Measurements from ENCODE around the gene DES.

DES gene

GRCh38 chr2:219465659-219466561 lies 47.7 kb downstream of the DES start:
- no peaks in the 10 kb centered on the region for H3K36me3 ChIP-seq (ENCODE audit: insufficient read depth, low read length)
- TF ChIP-seq FOXP2 (optimal IDR thresholded peaks at IDR 0.05; ENCODE audit: control extremely low read depth, extremely low read length, insufficient read depth) = no peak
- no peak for TF ChIP-seq POLR2AphosphoS5 (IDR thresholded peaks at IDR 0.05; ENCODE audit: borderline replicate concordance, low read depth, low read length)
- no peak for TF ChIP-seq EZH2 (IDR thresholded peaks at IDR 0.05)
- H3K27ac ChIP-seq = no peak overlapping the region
- no peak overlapping the region for H3K9ac ChIP-seq (ENCODE audit: insufficient read length)
- H3K9me3 ChIP-seq (ENCODE audit: low read depth, low read length) = no peaks in the 10 kb centered on the region
- DNase-seq (ENCODE audit: low read depth, low spot score) = no peak
- no peak overlapping the region for H3K4me3 ChIP-seq

DNA sequence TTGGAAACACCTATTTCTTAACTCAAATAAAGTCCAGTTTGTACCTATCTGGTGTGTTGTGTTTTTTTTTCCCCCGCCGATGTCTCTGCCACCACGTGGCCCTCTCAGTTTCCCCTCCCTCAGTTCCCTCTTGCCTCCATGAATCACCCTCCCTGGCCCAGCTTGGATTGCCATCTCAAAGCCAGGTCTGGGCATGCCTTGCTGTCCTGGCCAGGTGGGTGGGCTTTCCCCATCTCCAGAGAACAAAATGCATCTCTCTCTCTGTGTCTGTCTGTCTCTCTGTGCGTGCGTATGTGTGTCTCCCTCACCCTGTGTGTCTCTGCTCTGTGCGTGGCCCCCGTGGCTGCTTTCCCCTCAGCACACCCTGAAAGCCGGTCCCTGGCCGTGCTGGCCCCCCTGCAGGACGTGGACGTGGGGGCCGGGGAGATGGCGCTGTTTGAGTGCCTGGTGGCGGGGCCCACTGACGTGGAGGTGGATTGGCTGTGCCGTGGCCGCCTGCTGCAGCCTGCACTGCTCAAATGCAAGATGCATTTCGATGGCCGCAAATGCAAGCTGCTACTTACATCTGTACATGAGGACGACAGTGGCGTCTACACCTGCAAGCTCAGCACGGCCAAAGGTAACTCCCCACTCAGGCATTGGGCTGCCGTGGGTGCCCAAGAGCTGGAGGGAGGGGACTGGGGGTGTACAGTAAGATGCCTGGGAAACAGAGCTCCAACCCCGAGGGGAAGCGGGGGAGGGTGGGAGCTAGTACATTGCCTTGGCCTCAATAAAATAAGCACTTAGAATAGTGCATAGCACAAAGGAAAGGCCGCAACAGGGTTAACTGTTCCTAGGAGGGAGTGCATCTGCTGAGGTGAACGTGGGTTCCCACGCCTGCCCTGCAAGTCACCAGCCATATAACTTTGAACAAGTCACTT lies 48.9 kb downstream of the DES start:
- DNase-seq (ENCODE audit: low read depth, low spot score) = no peak
- no peaks in the 10 kb centered on the region for H3K36me3 ChIP-seq (ENCODE audit: insufficient read depth, low read length)
- H3K9me3 ChIP-seq (ENCODE audit: low read depth, low read length) = no peaks in the 10 kb centered on the region
- no peak overlapping the region for H3K9ac ChIP-seq (ENCODE audit: insufficient read length)
- TF ChIP-seq POLR2AphosphoS5 (IDR thresholded peaks at IDR 0.05; ENCODE audit: borderline replicate concordance, low read depth, low read length) (no peak), EZH2 (IDR thresholded peaks at IDR 0.05) (no peak), FOXP2 (optimal IDR thresholded peaks at IDR 0.05; ENCODE audit: control extremely low read depth, extremely low read length, insufficient read depth) (no peak)
- no peak overlapping the region for H3K4me3 ChIP-seq
- H3K27ac ChIP-seq = no peak overlapping the region

GRCh38 chr2:219467736-219468075 lies 49.5 kb downstream of the DES start:
- H3K36me3 ChIP-seq (ENCODE audit: insufficient read depth, low read length) = no peaks in the 10 kb centered on the region
- TF ChIP-seq FOXP2 (optimal IDR thresholded peaks at IDR 0.05; ENCODE audit: control extremely low read depth, extremely low read length, insufficient read depth) = no peak
- TF ChIP-seq EZH2 (IDR thresholded peaks at IDR 0.05) = no peak
- TF ChIP-seq POLR2AphosphoS5 (IDR thresholded peaks at IDR 0.05; ENCODE audit: borderline replicate concordance, low read depth, low read length) = no peak
- DNase-seq (ENCODE audit: low read depth, low spot score) = no peak

DNA sequence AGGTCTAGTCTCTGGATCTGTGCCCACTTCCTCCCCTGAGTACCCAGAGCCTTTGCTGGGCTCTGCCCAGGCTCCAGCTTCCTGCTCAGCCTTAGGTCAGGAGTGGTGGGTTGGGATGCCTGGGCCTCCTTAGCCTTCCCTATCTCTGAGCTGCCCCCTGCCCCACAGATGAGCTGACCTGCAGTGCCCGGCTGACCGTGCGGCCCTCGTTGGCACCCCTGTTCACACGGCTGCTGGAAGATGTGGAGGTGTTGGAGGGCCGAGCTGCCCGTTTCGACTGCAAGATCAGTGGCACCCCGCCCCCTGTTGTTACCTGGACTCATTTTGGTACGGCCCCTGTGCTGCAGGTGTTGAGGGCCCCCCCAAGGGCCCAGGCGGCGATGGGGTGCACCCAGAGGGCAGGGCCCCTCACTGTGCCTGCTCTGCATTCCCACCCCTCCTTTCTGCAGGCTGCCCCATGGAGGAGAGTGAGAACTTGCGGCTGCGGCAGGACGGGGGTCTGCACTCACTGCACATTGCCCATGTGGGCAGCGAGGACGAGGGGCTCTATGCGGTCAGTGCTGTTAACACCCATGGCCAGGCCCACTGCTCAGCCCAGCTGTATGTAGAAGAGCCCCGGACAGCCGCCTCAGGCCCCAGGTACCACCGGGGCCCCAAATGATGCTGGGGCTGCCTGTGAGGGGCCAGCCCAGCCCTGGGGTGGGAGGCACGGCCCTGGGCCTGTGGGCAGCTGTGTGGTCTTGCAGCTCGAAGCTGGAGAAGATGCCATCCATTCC lies 50.4 kb downstream of the DES start:
- H3K27ac ChIP-seq = no peak overlapping the region

More at GRCh38 chr2:219467736-219468075, 49.5 kb downstream of the DES start:
- Histone ChIP-seq H3K4me3 (no peak overlapping the region), H3K9me3 (ENCODE audit: low read depth, low read length) (no peaks in the 10 kb centered on the region), H3K9ac (ENCODE audit: insufficient read length) (no peak overlapping the region), H3K27ac (no peak overlapping the region)

DNA sequence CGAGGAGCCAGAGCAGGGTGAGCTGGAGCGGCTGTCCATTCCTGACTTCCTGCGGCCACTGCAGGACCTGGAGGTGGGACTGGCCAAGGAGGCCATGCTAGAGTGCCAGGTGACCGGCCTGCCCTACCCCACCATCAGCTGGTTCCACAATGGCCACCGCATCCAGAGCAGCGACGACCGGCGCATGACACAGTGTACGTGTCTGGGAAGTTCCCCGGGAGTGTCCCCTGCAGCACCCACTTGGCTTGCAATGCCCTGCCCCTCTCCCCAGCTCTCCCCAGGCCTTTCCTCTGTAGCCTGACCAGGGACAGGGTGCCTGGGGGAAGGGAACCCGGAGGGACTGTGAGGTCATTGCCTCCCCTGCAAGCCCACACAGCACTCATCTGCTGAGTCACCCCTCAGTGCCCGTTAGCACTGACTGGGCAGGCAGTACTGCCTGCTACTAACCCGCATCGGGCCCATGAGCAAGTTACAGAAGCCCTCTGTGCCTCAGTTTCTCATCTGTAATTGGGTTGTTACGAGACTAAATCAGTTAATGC lies 51.1 kb downstream of the DES start:
- no peak for DNase-seq (ENCODE audit: low read depth, low spot score)
- no peak overlapping the region for H3K27ac ChIP-seq
- H3K36me3 ChIP-seq (ENCODE audit: insufficient read depth, low read length) = no peaks in the 10 kb centered on the region

More for the DNA sequence above, 50.4 kb downstream of the DES start:
- Histone ChIP-seq H3K36me3 (ENCODE audit: insufficient read depth, low read length) (no peaks in the 10 kb centered on the region), H3K9me3 (ENCODE audit: low read depth, low read length) (no peaks in the 10 kb centered on the region), H3K9ac (ENCODE audit: insufficient read length) (no peak overlapping the region), H3K4me3 (no peak overlapping the region)
- no peak for TF ChIP-seq POLR2AphosphoS5 (IDR thresholded peaks at IDR 0.05; ENCODE audit: borderline replicate concordance, low read depth, low read length)
- no peak for DNase-seq (ENCODE audit: low read depth, low spot score)

DNA sequence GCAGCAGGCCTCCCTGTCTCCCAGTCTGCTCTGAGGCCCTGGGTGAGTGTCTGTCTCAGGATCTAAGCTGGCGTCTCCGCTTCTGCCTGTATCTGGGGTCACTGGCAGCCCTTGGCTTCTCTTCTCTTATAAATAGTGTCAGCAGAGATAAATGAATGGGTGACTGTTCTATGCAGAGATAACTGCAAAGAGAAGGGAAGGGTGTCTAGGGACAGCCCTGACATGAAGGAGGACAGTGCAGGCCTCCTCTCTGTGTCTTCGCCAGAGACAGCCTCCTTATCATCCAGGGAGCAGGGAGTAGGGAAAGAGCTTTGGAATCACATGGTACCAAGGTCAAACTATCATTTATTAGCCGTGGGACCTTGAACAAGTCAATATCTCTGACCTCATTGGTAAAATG lies 52.3 kb downstream of the DES start:
- Histone ChIP-seq H3K9me3 (ENCODE audit: low read depth, low read length) (no peaks in the 10 kb centered on the region), H3K36me3 (ENCODE audit: insufficient read depth, low read length) (no peaks in the 10 kb centered on the region), H3K4me3 (no peak overlapping the region), H3K27ac (no peak overlapping the region), H3K9ac (ENCODE audit: insufficient read length) (no peak overlapping the region)
- DNase-seq (ENCODE audit: low read depth, low spot score) = no peak
- TF ChIP-seq EZH2 (IDR thresholded peaks at IDR 0.05) (no peak), FOXP2 (optimal IDR thresholded peaks at IDR 0.05; ENCODE audit: control extremely low read depth, extremely low read length, insufficient read depth) (no peak), POLR2AphosphoS5 (IDR thresholded peaks at IDR 0.05; ENCODE audit: borderline replicate concordance, low read depth, low read length) (no peak)

More for the DNA sequence above, 51.1 kb downstream of the DES start:
- no peak overlapping the region for H3K4me3 ChIP-seq
- H3K9ac ChIP-seq (ENCODE audit: insufficient read length) = no peak overlapping the region
- H3K9me3 ChIP-seq (ENCODE audit: low read depth, low read length) = no peaks in the 10 kb centered on the region
- TF ChIP-seq POLR2AphosphoS5 (IDR thresholded peaks at IDR 0.05; ENCODE audit: borderline replicate concordance, low read depth, low read length) (no peak), FOXP2 (optimal IDR thresholded peaks at IDR 0.05; ENCODE audit: control extremely low read depth, extremely low read length, insufficient read depth) (no peak), EZH2 (IDR thresholded peaks at IDR 0.05) (no peak)

DNA sequence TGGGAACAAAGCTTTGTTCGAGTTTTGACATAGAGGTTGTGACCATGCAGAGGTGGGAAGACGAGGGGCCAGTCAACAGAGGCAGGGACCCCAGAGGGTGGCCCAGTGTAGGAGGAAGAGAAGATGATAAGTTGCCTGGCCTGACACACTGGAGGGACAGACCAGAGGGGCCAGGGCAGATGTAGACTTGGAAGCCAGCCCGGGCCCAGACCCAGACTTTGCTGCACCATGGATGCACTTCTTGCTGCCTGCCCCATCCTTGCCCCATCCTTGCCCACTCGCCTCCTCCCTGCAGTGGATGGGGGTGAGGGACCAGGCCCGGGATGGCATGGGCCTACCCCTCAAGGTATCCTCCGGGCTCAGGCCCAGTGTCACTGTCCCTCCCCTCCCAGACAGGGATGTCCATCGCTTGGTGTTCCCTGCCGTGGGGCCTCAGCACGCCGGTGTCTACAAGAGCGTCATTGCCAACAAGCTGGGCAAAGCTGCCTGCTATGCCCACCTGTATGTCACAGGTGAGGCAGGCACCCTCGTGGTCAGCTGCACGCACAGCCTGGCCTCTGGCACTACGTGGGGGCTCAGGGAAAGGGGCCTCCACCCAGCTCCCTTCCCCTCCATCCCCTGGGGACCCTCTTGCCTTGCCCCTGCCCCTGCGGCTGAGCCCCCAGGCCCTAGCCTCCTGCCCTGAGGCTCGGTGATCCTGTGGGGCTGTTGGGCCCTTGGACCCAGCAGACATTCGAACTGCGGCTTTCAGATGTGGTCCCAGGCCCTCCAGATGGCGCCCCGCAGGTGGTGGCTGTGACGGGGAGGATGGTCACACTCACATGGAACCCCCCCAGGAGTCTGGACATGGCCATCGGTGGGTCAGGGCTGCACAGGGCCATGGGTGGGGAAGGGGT lies 53.5 kb downstream of the DES start:
- DNase-seq (ENCODE audit: low read depth, low spot score) = no peak
- Histone ChIP-seq H3K9ac (ENCODE audit: insufficient read length) (no peak overlapping the region), H3K4me3 (no peak overlapping the region), H3K9me3 (ENCODE audit: low read depth, low read length) (no peaks in the 10 kb centered on the region), H3K27ac (no peak overlapping the region), H3K36me3 (ENCODE audit: insufficient read depth, low read length) (no peaks in the 10 kb centered on the region)
- TF ChIP-seq EZH2 (IDR thresholded peaks at IDR 0.05) (no peak), POLR2AphosphoS5 (IDR thresholded peaks at IDR 0.05; ENCODE audit: borderline replicate concordance, low read depth, low read length) (no peak)
